Rectal smooth muscle tissue (tissue), 1 donor: Measurements from ENCODE around the gene NARF.
"Not testable (repeated sequence)": the region's sequence is repeated elsewhere in the genome, so short reads cannot be mapped to it uniquely, and the experiment has no call there.

Experiments
- H3K27ac ChIP-seq: one replicate; pipeline ENCODE4 v1.7.0; 2013; ENCODE audit warnings: low read depth, low read length, inconsistent platforms
- H3K27me3 ChIP-seq: one replicate; pipeline ENCODE4 v1.7.0; 2013; ENCODE audit warnings: low read length; ENCODE audit not compliant: control insufficient read depth, insufficient read depth
- H3K36me3 ChIP-seq: one replicate; pipeline ENCODE4 v1.7.0; 2013; ENCODE audit warnings: low read length; ENCODE audit not compliant: control insufficient read depth, insufficient read depth
- H3K4me1 ChIP-seq: one replicate; pipeline ENCODE4 v1.7.0; 2013; ENCODE audit warnings: low read length; ENCODE audit not compliant: control insufficient read depth, insufficient read depth
- H3K4me3 ChIP-seq: one replicate; pipeline ENCODE4 v1.7.0; 2013; ENCODE audit warnings: low read length
- H3K9ac ChIP-seq: one replicate; pipeline ENCODE4 v1.7.0; 2013; ENCODE audit warnings: low read length

Gene NARF

GRCh38 chr17:82458179-82458884 is at the start of gene NARF:
TSS of gene NARF (plus strand) at chr17:82458741. CDS start at chr17:82458804, 63 bp downstream.
- Histone ChIP-seq H3K27me3 (no peaks in the 10 kb centered on the region), H3K9ac (peak within 1 kb of the TSS; percentile 84), H3K36me3 (peaks cover 13% of the 10 kb centered on the region), H3K4me3 (peak within 1 kb of the TSS; percentile 86), H3K4me1 (peaks cover 8% of the 10 kb centered on the region), H3K27ac (peak within 1 kb of the TSS; percentile 100)

GRCh38 chr17:82408938-82409318 is 49.6 kb upstream of the NARF start:
- Histone ChIP-seq H3K27ac (no peak overlapping the region), H3K4me3 (no peak overlapping the region), H3K4me1 (no peaks in the 10 kb centered on the region), H3K9ac (no peak overlapping the region), H3K36me3 (peaks cover 4% of the 10 kb centered on the region), H3K27me3 (no peaks in the 10 kb centered on the region)

- Histone ChIP-seq H3K36me3 (peaks cover 4% of the 10 kb centered on the region), H3K4me3 (no peak overlapping the region), H3K9ac (no peak overlapping the region), H3K27ac (no peak overlapping the region), H3K27me3 (no peaks in the 10 kb centered on the region), H3K4me1 (no peaks in the 10 kb centered on the region)
These were observed 48.4 kb upstream of the NARF start for GRCh38 chr17:82410014-82410716.

GRCh38 chr17:82411396-82412053 is 47.0 kb upstream of the NARF start:
- Histone ChIP-seq H3K4me1 (no peaks in the 10 kb centered on the region), H3K9ac (no peak overlapping the region), H3K27me3 (no peaks in the 10 kb centered on the region), H3K27ac (no peak overlapping the region), H3K36me3 (no peaks in the 10 kb centered on the region), H3K4me3 (no peak overlapping the region)

- not testable (repeated sequence) for H3K27ac ChIP-seq
These were observed 46.5 kb upstream of the NARF start for GRCh38 chr17:82412081-82412480.

GRCh38 chr17:82412535-82413520 is 45.7 kb upstream of the NARF start:
- Histone ChIP-seq H3K36me3 (no peaks in the 10 kb centered on the region), H3K4me3 (no peak overlapping the region), H3K9ac (no peak overlapping the region), H3K27ac (no peak overlapping the region), H3K27me3 (no peaks in the 10 kb centered on the region), H3K4me1 (no peaks in the 10 kb centered on the region)

More at GRCh38 chr17:82412081-82412480, 46.5 kb upstream of the NARF start:
- not testable (repeated sequence) for H3K9ac ChIP-seq, H3K4me3 ChIP-seq, H3K27me3 ChIP-seq, H3K36me3 ChIP-seq, H3K4me1 ChIP-seq

- no peaks in the 10 kb centered on the region for H3K27me3 ChIP-seq
- H3K36me3 ChIP-seq = no peaks in the 10 kb centered on the region
- H3K9ac ChIP-seq = no peak overlapping the region
- H3K4me3 ChIP-seq = no peak overlapping the region
- H3K4me1 ChIP-seq = no peaks in the 10 kb centered on the region
- H3K27ac ChIP-seq = no peak overlapping the region
These were observed 43.8 kb upstream of the NARF start for GRCh38 chr17:82414548-82415281.

- H3K36me3 ChIP-seq = no peaks in the 10 kb centered on the region
- no peak overlapping the region for H3K4me3 ChIP-seq
- no peak overlapping the region for H3K27ac ChIP-seq
- no peaks in the 10 kb centered on the region for H3K27me3 ChIP-seq
- no peaks in the 10 kb centered on the region for H3K4me1 ChIP-seq
- no peak overlapping the region for H3K9ac ChIP-seq
These were observed 43.2 kb upstream of the NARF start for GRCh38 chr17:82415336-82415735.

- Histone ChIP-seq H3K27me3 (no peaks in the 10 kb centered on the region), H3K4me1 (no peaks in the 10 kb centered on the region), H3K36me3 (peaks cover under 1% of the 10 kb centered on the region), H3K9ac (no peak overlapping the region), H3K4me3 (no peak overlapping the region), H3K27ac (no peak overlapping the region)
These were observed 42.8 kb upstream of the NARF start for GRCh38 chr17:82415786-82416185.

GRCh38 chr17:82416264-82416663 is 42.3 kb upstream of the NARF start:
- Histone ChIP-seq H3K4me3 (no peak overlapping the region), H3K36me3 (peaks cover 5% of the 10 kb centered on the region), H3K27ac (no peak overlapping the region), H3K9ac (no peak overlapping the region), H3K4me1 (no peaks in the 10 kb centered on the region), H3K27me3 (no peaks in the 10 kb centered on the region)

- Histone ChIP-seq H3K4me1 (no peaks in the 10 kb centered on the region), H3K4me3 (no peak overlapping the region), H3K9ac (no peak overlapping the region), H3K27me3 (no peaks in the 10 kb centered on the region), H3K27ac (no peak overlapping the region), H3K36me3 (peaks cover 6% of the 10 kb centered on the region)
These were observed 41.8 kb upstream of the NARF start for GRCh38 chr17:82416771-82417170.
